ACC112 (cell line): Measurements from ENCODE around the gene CXCL10.

Experiments
- H2AFZ ChIP-seq: fragments of 200-600 bp; sonication (generic); one replicate; pipeline ENCODE4 v1.6.0; 2017; ENCODE audit warnings: antibody characterized with exemption, low read length; ENCODE audit not compliant: unreplicated experiment
- H3K27ac ChIP-seq: fragments of 200-600 bp; sonication (generic); 2 replicates; pipeline ENCODE4 v1.5.1; 2014; ENCODE audit warnings: low read depth, mild to moderate bottlenecking, antibody characterized with exemption, low read length, moderate library complexity
- H3K27me3 ChIP-seq: fragments of 200-600 bp; sonication (generic); 2 replicates; pipeline ENCODE4 v1.6.1; 2014; ENCODE audit warnings: mild to moderate bottlenecking, antibody characterized with exemption, low read length, moderate library complexity, mixed read lengths; ENCODE audit not compliant: insufficient read depth
- H3K36me3 ChIP-seq: fragments of 200-600 bp; sonication (generic); 2 replicates; pipeline ENCODE4 v1.6.1; 2016; ENCODE audit warnings: mild to moderate bottlenecking, antibody characterized with exemption, low read length, moderate library complexity, mixed read lengths; ENCODE audit not compliant: insufficient read depth
- H3K4me1 ChIP-seq: fragments of 200-600 bp; sonication (generic); one replicate; pipeline ENCODE4 v1.6.1; 2016; ENCODE audit warnings: low read length, mixed read lengths; ENCODE audit not compliant: insufficient read depth, unreplicated experiment, control insufficient read depth
- H3K4me3 ChIP-seq: fragments of 200-600 bp; sonication (generic); 2 replicates; pipeline ENCODE4 v1.5.1; 2014; ENCODE audit warnings: mild to moderate bottlenecking, low read depth, low read length
- H3K79me2 ChIP-seq: fragments of 200-600 bp; sonication (generic); one replicate; pipeline ENCODE4 v1.6.0; 2016; ENCODE audit warnings: low read length; ENCODE audit not compliant: control insufficient read depth, unreplicated experiment, insufficient read depth

CXCL10 gene

DNA sequence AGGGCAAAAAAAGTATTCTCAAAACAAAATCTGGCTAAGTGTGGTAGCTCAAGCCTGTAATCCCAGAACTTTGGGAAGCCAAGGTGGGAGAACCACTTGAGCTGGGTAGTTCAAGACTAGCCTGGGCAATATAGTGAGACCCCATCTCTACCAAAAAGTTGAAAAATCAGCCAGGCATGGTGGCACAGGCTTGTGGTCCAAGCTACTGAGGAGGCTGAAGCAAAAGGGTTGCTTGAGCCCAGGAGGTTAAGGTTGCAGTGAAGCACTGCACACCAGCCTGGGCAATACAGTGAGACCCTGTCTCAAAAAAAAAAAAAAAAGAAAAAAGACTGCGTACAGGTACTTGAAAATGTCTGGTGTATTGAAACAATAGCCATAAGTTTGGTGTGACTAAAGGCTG, 30.8 kb downstream of the CXCL10 start:
- Histone ChIP-seq H2AFZ (no peak overlapping the region), H3K27me3 (no peaks in the 10 kb centered on the region), H3K4me1 (peaks cover 9% of the 10 kb centered on the region), H3K79me2 (peaks cover 37% of the 10 kb centered on the region), H3K27ac (no peak overlapping the region), H3K36me3 (no peaks in the 10 kb centered on the region), H3K4me3 (no peak overlapping the region)

DNA sequence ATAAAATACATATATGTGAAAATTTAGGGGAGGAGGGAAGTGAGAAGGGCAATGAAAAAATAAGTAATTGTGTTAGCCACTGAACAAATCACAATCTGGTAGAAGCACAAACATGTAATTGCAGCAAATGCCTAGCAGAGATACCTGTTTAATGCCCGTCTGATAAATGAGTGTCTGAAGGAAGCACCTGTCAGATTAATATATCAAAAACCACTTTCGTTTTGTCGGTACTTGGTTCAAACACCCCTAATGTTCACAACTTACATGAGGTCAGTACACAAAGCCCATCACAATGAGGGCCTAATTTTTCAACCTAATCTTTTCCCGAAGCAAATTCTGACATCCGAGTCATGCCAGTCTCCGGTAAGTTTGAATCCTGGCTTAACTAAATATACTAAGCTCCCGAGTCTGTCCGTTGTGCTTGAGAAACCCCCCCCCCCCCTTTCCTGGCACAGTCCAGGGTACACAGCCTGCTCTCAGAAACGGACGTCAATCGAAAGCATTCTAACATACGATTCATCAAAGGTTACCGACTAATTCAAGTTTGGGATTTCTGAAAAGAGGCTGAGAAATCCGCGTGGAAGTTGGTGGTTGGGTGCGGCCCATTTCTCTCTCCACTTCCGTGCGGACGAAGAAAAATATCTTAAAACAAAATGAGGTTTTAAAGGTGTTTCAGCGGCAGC, 33.3 kb downstream of the CXCL10 start:
- peak overlapping the region; percentile 90 for H2AFZ ChIP-seq
- peak overlapping the region; percentile 89 for H3K4me3 ChIP-seq
- H3K36me3 ChIP-seq: no peaks in the 10 kb centered on the region
- peaks cover 16% of the 10 kb centered on the region for H3K4me1 ChIP-seq
- peaks cover 60% of the 10 kb centered on the region for H3K79me2 ChIP-seq
- H3K27me3 ChIP-seq: no peaks in the 10 kb centered on the region
- H3K27ac ChIP-seq: peak overlapping the region; percentile 25

DNA sequence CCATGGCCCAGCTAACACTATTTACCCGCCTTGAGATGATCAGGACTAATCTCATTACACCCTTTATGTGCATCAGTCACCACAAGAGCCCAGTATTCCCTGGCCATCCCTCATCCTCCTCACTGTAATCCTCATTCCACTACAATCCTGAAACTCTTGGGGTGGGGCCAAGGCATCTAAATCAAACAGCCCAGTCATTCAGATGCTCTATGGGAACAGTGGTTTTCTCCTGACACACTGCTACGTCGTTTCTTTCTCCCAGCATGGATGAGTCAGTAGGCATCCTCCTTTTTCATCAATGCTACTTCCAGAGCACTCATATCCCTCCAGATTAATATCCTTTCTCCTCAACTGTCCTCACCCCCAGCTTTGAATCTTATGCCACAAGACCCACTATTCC, 38.2 kb downstream of the CXCL10 start:
- Histone ChIP-seq H2AFZ (no peak overlapping the region), H3K4me3 (no peak overlapping the region), H3K27me3 (no peaks in the 10 kb centered on the region), H3K27ac (peak overlapping the region; percentile 62; the same call in 1 of the 2 replicates), H3K4me1 (peaks cover 16% of the 10 kb centered on the region), H3K79me2 (peaks cover 73% of the 10 kb centered on the region), H3K36me3 (peaks cover 7% of the 10 kb centered on the region)

DNA sequence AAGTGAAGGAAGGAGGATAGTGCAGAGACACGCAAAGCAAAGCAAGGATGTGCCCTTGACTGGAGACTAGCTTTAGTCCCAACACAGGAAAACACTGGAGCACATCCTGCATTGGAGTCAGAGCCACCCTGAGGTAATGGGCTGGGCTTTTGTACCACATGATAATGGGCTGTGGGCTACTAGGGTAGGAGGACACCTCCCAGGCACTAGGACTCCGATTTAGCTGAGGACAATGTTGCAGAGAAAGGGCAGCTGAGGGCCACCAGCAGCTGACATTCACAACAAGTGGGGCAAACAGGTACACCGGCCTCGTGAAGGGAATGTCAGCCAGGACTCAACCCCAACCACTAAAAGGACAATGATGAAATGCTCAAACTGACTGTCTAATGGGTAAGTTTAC, 42.7 kb downstream of the CXCL10 start:
- Histone ChIP-seq H3K27ac (no peak overlapping the region), H3K36me3 (peaks cover 29% of the 10 kb centered on the region), H3K79me2 (peaks cover 30% of the 10 kb centered on the region), H3K4me1 (peaks cover 3% of the 10 kb centered on the region), H2AFZ (no peak overlapping the region), H3K4me3 (no peak overlapping the region), H3K27me3 (no peaks in the 10 kb centered on the region)

DNA sequence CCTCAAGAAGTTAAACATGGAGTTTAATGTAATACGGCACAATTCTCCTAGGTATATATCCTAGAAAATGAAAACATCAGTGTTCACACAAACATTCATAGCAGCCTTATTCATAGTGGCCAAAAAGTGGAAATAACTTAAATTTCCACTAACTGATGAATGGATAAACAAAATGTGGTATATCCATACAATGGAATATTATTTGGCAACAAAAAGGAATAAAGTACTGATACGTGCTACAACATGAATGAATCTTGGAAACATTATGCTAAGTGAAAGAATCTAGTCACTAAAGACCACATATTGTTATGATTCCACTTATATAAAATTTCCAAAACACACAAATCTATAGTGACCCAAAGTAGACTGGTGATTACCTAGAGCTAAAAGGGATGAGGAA, 47.1 kb downstream of the CXCL10 start:
- Histone ChIP-seq H3K4me1 (no peaks in the 10 kb centered on the region), H3K79me2 (peaks cover 3% of the 10 kb centered on the region), H3K27ac (no peak overlapping the region), H3K4me3 (no peak overlapping the region), H3K27me3 (no peaks in the 10 kb centered on the region), H3K36me3 (peaks cover 45% of the 10 kb centered on the region), H2AFZ (no peak overlapping the region)

DNA sequence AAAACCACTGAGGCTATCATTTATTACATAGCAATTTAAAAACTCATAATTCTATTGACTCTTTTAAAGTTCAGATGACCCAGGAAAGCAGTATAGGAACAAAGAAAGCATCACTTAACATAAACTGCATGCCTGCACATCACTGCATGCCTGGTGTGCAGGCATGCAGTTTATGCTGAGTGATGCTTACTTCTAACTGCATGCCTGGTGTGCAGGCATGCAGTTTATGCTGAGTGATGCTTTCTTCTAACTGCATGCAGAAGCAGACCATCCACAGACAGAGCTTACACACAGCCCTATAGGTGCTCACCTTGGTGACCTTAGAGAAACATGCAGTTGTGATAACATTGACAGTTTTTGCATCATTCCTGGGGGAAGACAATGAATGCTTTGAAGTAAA, 49.5 kb downstream of the CXCL10 start:
- no peaks in the 10 kb centered on the region for H3K27me3 ChIP-seq
- no peak overlapping the region for H2AFZ ChIP-seq
- H3K79me2 ChIP-seq: peaks cover 2% of the 10 kb centered on the region
- peaks cover 63% of the 10 kb centered on the region for H3K36me3 ChIP-seq
- H3K4me1 ChIP-seq: no peaks in the 10 kb centered on the region
- H3K27ac ChIP-seq: no peak overlapping the region
- H3K4me3 ChIP-seq: no peak overlapping the region
